Neutrophil (primary cell): ENCODE results near the gene HOXB8.
A peak's percentile ranks its signal among the peaks of the same experiment; 100 is the strongest.

Source experiments
- H3K27ac ChIP-seq: fragments of 200-600 bp; sonication (generic); 2 replicates; pipeline ENCODE4 v1.5.1; 2016; ENCODE audit warnings: mild to moderate bottlenecking, moderate library complexity
- H3K27me3 ChIP-seq: fragments of 200-600 bp; sonication (generic); 2 replicates; pipeline ENCODE4 v1.6.0; 2016; ENCODE audit warnings: mild to moderate bottlenecking
- H3K36me3 ChIP-seq: fragments of 200-600 bp; sonication (generic); 2 replicates; pipeline ENCODE4 v1.5.1; 2017
- H3K4me1 ChIP-seq, 2 experiments: fragments of 200-600 bp in 1 of 2; sonication (generic) in 1 of 2; 1 replicate in 1 of 2; 2 replicates in 1 of 2; pipeline versions ENCODE4 v1.5.1 to v1.6.1; 2013 to 2016; ENCODE audit warnings: low read depth in 1 of 2, low read length in 1 of 2, mild to moderate bottlenecking in 1 of 2, moderate library complexity in 1 of 2; ENCODE audit not compliant: control insufficient read depth in 1 of 2, insufficient read depth in 1 of 2
- H3K4me3 ChIP-seq, 2 experiments: fragments of 200-600 bp in 1 of 2; sonication (generic) in 1 of 2; 1 replicate in 1 of 2; 2 replicates in 1 of 2; pipeline ENCODE4 v1.5.1; 2013 to 2016; ENCODE audit warnings: low read depth in 1 of 2, low read length in 1 of 2, mild to moderate bottlenecking in 1 of 2, moderate library complexity in 1 of 2
- H3K9me3 ChIP-seq: fragments of 200-600 bp; sonication (generic); 2 replicates; pipeline ENCODE4 v1.5.1; 2016
- CTCF ChIP-seq: fragments of 200-600 bp; sonication (generic); IDR thresholded peaks from 2 replicates; pipeline ENCODE4 v1.5.1; 2016; ENCODE audit warnings: antibody characterized with exemption

HOXB8 gene

GRCh38 chr17:48588074-48588415, 27.0 kb downstream of the HOXB8 start:
- H3K4me1 ChIP-seq = peaks cover 18 to 24% of the 10 kb centered on the region in 2 experiments
- H3K27ac ChIP-seq = no peak overlapping the region
- no peak for TF ChIP-seq CTCF

GRCh38 chr17:48587276-48588073, 27.6 kb downstream of the HOXB8 start:
- peaks cover 100% of the 10 kb centered on the region for H3K27me3 ChIP-seq
- H3K36me3 ChIP-seq = no peaks in the 10 kb centered on the region
- H3K9me3 ChIP-seq = no peaks in the 10 kb centered on the region
- no peak for TF ChIP-seq CTCF
- no peak overlapping the region for H3K4me3 ChIP-seq
- H3K4me1 ChIP-seq = peaks cover 18 to 22% of the 10 kb centered on the region in 2 experiments
- H3K27ac ChIP-seq = no peak overlapping the region

More at GRCh38 chr17:48588074-48588415, 27.0 kb downstream of the HOXB8 start:
- Histone ChIP-seq H3K27me3 (peaks cover 100% of the 10 kb centered on the region), H3K4me3 (no peak overlapping the region), H3K9me3 (no peaks in the 10 kb centered on the region), H3K36me3 (no peaks in the 10 kb centered on the region)

GRCh38 chr17:48586355-48587258, 28.5 kb downstream of the HOXB8 start:
- Histone ChIP-seq H3K27me3 (peaks cover 100% of the 10 kb centered on the region), H3K4me1 (peaks cover 18 to 22% of the 10 kb centered on the region in 2 experiments), H3K4me3 (peak overlapping the region; percentile 31 to 44), H3K9me3 (no peaks in the 10 kb centered on the region), H3K27ac (no peak overlapping the region), H3K36me3 (no peaks in the 10 kb centered on the region)
- no peak for TF ChIP-seq CTCF

- Histone ChIP-seq H3K27me3 (peaks cover 100% of the 10 kb centered on the region), H3K4me3 (no peak overlapping the region)
Observed at GRCh38 chr17:48584223-48584741, 30.8 kb downstream of the HOXB8 start.

More at GRCh38 chr17:48584223-48584741, 30.8 kb downstream of the HOXB8 start:
- TF ChIP-seq CTCF = no peak
- Histone ChIP-seq H3K36me3 (no peaks in the 10 kb centered on the region), H3K27ac (no peak overlapping the region), H3K4me1 (peaks cover 18% of the 10 kb centered on the region in 2 experiments), H3K9me3 (no peaks in the 10 kb centered on the region)
